ENCODE measurements around the gene SH3PXD2B. TPM values are rescaled to one million over a fixed set of nuclear protein-coding genes. Genes with fewer than 3 reads are reported as not detected.

SH3PXD2B gene
- total RNA-seq, 1 experiment from 2014 or later = 90.2 TPM

GRCh38 chr5:172444626-172445365 lies 9.5 kb downstream of the SH3PXD2B start:
- DNase-seq (ENCODE audit: low read depth, low spot score) = no peak
- in situ Hi-C loops (cut with HindIII; ENCODE audit: low pct_unique_long_range_greater_than_20kb, low sequenced_read_pairs) = no loop called here

- in situ Hi-C loops (cut with HindIII; ENCODE audit: low pct_unique_long_range_greater_than_20kb, low sequenced_read_pairs) = no loop called here
- no peak for DNase-seq (ENCODE audit: low read depth, low spot score)
Observed at GRCh38 chr5:172444110-172444510, 10.2 kb downstream of the SH3PXD2B start.

- in situ Hi-C loops (cut with HindIII; ENCODE audit: low pct_unique_long_range_greater_than_20kb, low sequenced_read_pairs) = no loop called here
- peak; percentile 72 for DNase-seq (ENCODE audit: low read depth, low spot score)
Observed at GRCh38 chr5:172443441-172444109, 10.8 kb downstream of the SH3PXD2B start.

GRCh38 chr5:172442592-172442991 lies 11.7 kb downstream of the SH3PXD2B start:
- in situ Hi-C loops (cut with HindIII; ENCODE audit: low pct_unique_long_range_greater_than_20kb, low sequenced_read_pairs) = no loop called here
- DNase-seq (ENCODE audit: low read depth, low spot score) = no peak

GRCh38 chr5:172441262-172441751 lies 13.0 kb downstream of the SH3PXD2B start:
- in situ Hi-C loops (cut with HindIII; ENCODE audit: low pct_unique_long_range_greater_than_20kb, low sequenced_read_pairs) = no loop called here

DNA sequence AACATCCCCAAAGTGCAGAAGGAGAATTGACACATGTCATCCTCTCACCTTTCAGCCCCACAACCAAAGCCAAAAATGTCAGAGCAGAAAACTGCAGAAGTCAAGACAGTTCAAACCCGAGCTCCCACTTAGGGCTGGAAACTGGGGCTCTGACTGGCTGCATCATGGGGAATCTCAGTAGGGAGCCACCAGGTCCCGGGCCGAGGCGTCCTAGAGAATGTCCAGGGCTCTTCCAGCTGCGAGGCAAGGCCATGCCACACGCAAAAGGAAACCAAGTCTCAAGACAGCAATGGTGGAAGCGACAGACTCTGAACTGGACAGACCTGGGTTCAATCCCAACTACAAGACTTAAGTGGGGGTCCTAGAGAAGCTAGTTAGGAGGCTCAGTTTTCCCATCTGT lies 13.8 kb downstream of the SH3PXD2B start:
- no peak for DNase-seq (ENCODE audit: low read depth, low spot score)
- in situ Hi-C loops (cut with HindIII; ENCODE audit: low pct_unique_long_range_greater_than_20kb, low sequenced_read_pairs) = no loop called here

More at GRCh38 chr5:172441262-172441751, 13.0 kb downstream of the SH3PXD2B start:
- peak; percentile 97 for DNase-seq (ENCODE audit: low read depth, low spot score)

DNA sequence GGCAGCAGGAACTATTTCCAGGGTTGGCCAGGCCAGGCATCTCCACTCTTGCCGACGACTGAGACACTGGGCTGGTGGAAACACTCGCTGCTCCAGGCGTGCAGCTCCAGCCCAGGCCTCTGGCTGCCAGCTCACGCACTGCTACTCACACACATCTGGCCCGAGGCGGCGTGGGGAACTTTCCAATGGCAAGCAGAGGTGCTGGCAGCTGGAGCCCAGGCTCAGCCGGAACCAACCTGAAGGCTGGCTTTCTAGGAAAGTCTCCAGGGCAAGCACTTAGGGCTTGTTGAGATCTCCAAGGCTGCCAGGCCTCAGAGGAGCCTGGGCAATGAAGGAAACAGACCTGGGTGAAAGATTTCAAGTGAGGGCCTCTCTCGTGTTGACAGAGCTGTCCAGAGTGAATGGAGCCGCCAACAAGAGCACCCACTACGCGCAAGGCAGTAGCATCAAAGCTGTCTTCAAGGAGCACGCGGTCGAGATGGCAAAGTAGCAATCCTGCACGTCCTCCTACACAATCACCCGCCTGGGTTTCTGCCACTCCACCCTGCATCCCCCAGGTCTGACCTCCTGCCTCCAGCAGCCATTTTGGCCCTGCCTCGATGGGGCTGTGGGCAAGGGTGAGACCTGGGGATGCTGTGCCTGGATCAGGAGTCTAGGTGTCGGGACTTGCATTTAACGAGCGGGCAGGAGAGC lies 14.4 kb downstream of the SH3PXD2B start:
- no peak for DNase-seq (ENCODE audit: low read depth, low spot score)
- in situ Hi-C loops (cut with HindIII; ENCODE audit: low pct_unique_long_range_greater_than_20kb, low sequenced_read_pairs) = no loop called here

DNA sequence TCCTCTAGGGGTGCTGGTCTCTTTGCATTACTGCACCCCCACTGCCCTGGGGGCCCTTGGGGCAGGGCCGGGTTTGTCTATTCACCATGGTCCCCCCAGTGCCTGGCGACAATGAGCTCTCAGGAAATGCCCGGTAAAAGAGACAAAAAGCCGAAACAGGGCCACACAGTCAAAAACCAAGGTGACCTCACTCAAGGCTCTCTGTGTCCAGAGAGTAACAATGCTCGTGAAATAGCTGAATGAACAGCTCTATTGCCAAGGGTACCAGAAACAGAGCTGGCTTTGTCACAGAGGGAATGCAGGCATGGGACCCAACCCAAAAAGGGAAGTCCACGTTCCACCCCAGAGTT lies 16.0 kb downstream of the SH3PXD2B start:
- in situ Hi-C loops (cut with HindIII; ENCODE audit: low pct_unique_long_range_greater_than_20kb, low sequenced_read_pairs) = no loop called here
- DNase-seq (ENCODE audit: low read depth, low spot score) = peak; percentile 93

DNA sequence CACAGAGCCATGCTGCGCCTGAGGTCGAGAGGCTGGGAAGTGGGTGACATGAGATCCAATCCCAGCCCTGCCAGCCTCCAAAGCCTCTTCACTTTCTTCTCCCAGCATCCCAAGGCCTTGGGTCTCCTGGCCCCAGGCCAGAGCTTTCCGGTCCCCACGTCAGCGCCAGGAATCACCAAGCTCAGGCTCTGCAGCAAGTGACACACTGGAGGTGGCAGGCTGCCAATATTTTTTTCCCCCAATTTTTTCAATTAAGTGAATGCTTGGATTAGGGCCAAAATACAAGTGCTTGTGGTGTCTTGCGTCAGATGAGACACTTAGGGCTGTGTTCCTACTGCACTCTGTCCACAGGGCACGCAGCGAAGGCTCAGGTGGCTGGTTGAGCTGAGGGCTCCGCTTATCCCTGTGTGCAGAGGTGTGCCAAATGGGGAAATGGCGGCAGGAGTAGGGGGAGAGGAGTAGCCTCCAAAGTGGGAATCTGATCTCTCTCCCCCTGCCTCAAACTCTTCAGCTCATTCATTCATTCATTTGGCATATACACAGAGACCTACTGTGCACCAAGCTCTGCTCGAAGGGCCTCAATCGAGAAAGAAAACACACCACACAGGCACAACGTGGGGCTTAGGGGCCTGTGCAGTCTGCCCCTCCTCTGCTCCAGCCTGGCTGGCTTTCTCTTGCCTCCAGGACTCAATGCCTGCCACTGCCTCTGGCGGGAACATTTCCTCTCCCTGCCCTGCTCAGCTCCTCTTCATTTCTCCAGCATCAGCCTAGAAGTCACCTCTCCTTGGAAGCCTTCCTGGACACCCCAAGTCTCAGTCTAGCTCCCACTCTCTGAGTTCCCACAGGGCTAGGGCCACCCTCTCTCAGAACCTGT lies 16.6 kb downstream of the SH3PXD2B start:
- peak; percentile 97 for DNase-seq (ENCODE audit: low read depth, low spot score)

GRCh38 chr5:172436879-172437369 lies 17.4 kb downstream of the SH3PXD2B start:
- in situ Hi-C loops (cut with HindIII; ENCODE audit: low pct_unique_long_range_greater_than_20kb, low sequenced_read_pairs) = no loop called here
- no peak for DNase-seq (ENCODE audit: low read depth, low spot score)

More for the DNA sequence above, 16.6 kb downstream of the SH3PXD2B start:
- in situ Hi-C loops (cut with HindIII; ENCODE audit: low pct_unique_long_range_greater_than_20kb, low sequenced_read_pairs) = no loop called here

DNA sequence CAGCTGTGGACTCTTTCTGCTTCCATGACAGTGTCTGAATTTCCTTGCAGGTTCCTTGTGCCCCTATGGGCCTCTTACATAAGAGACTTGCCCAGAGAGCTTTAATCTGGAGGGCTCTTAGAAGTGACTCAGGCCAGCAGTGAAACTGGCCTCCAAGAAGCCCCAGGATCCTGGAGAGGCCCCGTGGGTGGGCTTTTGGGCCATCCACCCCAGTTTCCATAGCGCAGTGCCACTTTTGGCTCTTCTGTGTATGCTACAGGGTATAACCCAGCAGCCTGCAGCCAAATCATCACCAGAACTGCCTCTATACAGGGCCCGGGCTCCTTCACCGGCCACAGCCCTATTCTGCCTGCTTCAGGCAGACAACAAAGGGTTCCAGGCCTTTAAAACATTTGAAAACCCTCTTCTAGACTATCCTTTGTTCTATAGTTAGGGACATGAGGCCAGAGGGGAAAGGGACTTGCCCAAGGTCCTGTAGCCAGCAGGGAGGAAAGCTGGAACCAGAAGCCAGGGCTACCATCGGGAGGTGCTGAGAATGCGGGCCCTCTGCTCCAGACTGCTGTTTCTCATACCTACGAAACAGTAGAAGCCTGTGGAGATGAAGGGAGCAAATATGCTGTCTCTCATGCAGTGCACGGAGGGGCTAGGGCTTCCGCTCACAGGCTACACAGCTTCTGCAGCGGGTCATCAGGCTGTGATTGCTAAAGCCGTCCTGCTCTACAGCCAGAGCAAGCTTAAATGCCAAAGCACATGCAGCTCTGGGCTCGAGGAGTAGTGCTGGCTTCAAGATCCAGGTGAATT lies 18.0 kb downstream of the SH3PXD2B start:
- in situ Hi-C loops (cut with HindIII; ENCODE audit: low pct_unique_long_range_greater_than_20kb, low sequenced_read_pairs) = no loop called here
- DNase-seq (ENCODE audit: low read depth, low spot score) = no peak

DNA sequence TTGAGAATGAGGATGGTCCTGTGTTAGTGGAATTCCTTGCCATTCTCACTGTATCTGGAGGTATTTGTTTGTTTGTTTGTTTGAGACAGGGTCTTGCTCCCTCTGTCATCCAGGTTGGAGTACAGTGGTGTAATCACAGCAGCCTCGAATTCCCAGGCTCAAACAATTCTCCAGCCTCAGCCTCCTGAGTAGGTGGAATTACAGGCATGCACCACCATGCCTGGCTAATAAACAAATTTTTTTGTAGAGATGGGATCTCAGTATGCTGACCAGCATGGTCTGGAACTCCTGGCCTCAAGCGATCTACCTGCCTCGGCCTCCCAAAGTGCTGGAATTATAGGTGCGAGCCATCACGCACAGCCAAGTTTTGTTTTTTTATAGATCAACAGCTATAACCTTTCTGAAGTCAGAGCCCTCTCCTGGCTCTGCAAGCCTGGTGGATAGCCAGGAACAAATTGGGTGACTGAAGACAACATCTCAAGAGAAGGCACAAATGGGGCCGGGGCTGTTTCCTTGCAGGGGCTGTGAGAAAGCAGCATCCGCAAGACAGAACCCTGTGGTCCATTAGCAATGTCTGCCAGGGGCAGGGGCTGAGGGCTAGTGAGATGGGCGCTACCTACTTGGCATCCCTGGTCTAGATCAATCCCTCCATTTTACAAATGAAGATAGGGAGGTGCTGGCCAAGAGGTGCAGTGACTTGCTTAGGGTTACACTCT lies 18.8 kb downstream of the SH3PXD2B start:
- no peak for DNase-seq (ENCODE audit: low read depth, low spot score)
- in situ Hi-C loops (cut with HindIII; ENCODE audit: low pct_unique_long_range_greater_than_20kb, low sequenced_read_pairs) = no loop called here

DNA sequence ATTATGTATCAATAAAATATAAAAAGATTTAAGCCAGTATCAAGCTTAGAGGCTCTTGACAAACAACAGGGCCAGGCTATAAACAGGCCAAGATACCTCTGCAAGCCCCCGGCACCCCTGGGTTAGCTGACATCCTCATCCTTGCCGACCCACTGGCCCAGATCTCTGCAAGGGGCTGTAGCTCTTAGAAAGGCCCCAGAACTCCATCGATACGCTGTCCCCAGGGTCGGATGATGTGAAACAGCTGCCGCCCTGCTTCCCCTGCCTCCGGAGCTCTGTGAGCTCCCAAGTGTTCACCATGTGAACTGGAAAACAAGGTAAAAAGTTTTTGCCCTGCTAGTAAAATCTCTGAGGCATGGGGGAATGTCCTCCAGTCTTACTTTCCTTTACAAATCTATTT lies 20.1 kb downstream of the SH3PXD2B start:
- in situ Hi-C loops (cut with HindIII; ENCODE audit: low pct_unique_long_range_greater_than_20kb, low sequenced_read_pairs) = no loop called here
- no peak for DNase-seq (ENCODE audit: low read depth, low spot score)

- no peak for DNase-seq (ENCODE audit: low read depth, low spot score)
- in situ Hi-C loops (cut with HindIII; ENCODE audit: low pct_unique_long_range_greater_than_20kb, low sequenced_read_pairs) = no loop called here
Observed at GRCh38 chr5:172433513-172433912, 20.8 kb downstream of the SH3PXD2B start.

DNA sequence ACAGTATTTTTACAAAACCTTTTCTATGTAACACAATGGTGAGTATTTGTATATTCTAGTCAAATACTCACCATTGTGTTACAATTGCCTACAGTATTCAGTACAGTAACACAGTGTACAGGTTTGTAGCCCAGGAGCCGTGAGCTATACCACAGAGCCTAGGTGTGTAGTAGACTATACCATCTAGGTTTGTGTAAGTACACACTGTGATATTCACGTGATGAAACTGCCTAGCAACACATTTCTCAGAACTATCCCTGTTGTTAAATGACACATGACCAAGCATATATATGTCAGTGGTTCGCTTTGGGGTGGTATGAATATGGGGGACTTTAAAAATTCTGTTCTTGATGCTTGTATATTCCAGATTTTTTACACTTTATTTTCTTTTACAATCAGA lies 21.3 kb downstream of the SH3PXD2B start:
- in situ Hi-C loops (cut with HindIII; ENCODE audit: low pct_unique_long_range_greater_than_20kb, low sequenced_read_pairs) = no loop called here
- no peak for DNase-seq (ENCODE audit: low read depth, low spot score)

DNA sequence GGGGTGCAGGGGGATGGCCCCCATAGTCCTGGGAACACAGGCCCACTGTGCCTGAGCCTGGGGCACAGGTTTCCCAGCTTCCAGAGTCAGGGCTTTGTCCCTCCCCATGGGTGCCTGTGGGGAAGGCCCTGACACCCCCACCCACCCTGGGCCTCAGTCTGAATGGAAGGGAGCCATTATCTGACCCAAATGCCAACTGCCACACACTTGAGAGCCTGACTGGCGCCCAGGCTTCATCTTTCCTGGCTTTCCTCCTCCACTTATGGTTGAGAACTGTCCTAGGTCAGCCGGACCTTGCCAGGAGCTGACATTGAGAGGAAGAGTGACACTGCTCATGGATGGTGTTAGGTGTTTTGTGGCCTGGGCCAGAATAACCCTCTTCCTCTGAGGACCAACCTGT lies 24.0 kb downstream of the SH3PXD2B start:
- in situ Hi-C loops (cut with HindIII; ENCODE audit: low pct_unique_long_range_greater_than_20kb, low sequenced_read_pairs) = no loop called here
- no peak for DNase-seq (ENCODE audit: low read depth, low spot score)

All from SK-MEL-5 (cell line).